GM13977 (cell line): Measurements from ENCODE around the gene SPAG17.

ENCODE experiments used
- DNase-seq: peaks from one replicate; pipeline ENCODE4 v3.0.0; 2012; ENCODE audit warnings: low spot score
- in situ Hi-C: fragments of 300-500 bp; cut with MboI; formaldehyde crosslinking; loops from one replicate; pipeline ENCODE4 v1.12.0; 2022; ENCODE audit warnings: low sequenced_read_pairs, low pct_unique_long_range_greater_than_20kb, mixed read lengths, inconsistent platforms; ENCODE audit not compliant: unreplicated experiment
- TF ChIP-seq, protein P1 (sequence below): IDR thresholded peaks from 2 replicates; pipeline ENCODE4 v1.5.1; 2012; ENCODE audit warnings: mild to moderate bottlenecking, control low read depth; ENCODE audit not compliant: insufficient read depth; ENCODE audit errors: extremely low read depth, missing control alignments

SPAG17 gene

DNA sequence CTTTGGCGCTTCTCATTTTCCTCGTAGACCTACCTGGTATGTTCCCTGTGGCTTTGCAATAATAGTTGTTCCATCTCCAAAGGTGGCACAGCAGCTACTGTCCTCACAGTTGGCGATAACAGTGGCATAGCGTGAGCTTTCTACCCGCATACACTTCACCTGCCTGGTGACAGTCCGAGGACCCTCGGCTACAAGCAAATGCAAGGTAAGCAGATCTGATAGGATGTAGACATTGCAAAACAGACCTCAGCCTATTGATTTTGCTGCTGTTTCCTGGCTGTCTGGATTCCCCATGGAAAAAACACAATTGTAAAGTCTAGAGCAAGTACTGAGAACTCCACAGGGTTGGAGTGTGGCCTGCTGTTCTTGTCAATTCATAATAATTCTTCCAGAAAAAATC, 177.0 kb downstream of the SPAG17 start:
- DNase-seq: no peak
- in situ Hi-C loops: no loop called here
- TF ChIP-seq, protein P1, sequence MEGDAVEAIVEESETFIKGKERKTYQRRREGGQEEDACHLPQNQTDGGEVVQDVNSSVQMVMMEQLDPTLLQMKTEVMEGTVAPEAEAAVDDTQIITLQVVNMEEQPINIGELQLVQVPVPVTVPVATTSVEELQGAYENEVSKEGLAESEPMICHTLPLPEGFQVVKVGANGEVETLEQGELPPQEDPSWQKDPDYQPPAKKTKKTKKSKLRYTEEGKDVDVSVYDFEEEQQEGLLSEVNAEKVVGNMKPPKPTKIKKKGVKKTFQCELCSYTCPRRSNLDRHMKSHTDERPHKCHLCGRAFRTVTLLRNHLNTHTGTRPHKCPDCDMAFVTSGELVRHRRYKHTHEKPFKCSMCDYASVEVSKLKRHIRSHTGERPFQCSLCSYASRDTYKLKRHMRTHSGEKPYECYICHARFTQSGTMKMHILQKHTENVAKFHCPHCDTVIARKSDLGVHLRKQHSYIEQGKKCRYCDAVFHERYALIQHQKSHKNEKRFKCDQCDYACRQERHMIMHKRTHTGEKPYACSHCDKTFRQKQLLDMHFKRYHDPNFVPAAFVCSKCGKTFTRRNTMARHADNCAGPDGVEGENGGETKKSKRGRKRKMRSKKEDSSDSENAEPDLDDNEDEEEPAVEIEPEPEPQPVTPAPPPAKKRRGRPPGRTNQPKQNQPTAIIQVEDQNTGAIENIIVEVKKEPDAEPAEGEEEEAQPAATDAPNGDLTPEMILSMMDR: no peak

DNA sequence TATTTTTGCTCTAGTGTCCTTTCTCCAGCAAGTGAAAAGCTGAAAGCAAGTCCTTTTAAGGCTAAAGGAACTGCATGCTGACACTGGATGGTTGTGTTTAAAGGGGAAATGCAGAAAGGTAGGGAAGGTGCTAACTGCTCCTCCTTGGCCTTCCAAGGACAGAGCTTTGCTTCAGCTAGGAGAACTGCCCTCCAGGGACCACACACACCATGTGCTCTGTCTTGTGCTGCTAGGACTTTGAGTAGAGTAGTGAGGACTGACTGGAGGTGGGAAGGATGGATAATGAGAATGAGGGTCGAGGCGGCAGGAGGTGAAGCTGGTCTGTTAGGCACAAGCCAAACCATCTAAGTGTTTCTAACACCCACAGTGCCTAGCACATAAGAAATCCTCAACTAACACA, 177.6 kb downstream of the SPAG17 start:
- DNase-seq: no peak
- TF ChIP-seq, protein P1: no peak
- in situ Hi-C loops: no loop called here

DNA sequence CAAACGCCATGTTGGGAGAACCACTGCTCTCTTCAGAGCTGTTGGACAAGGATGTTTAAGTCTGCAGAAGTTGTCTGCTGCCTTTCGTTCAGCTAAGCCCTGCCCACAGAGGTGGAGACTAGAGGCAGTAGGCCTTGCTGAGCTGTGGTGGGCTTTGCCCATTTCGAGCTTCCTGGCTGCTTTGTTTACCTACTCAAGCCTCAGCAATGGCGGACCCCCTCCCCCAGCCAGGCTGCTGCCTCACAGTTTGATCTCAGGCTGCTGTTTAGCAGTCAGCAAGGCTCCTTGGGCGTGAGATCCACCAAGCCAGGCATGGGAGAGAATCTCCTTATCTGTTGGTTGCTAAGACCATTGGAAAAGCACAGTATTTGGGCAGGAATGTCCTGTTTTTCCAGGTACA, 180.7 kb downstream of the SPAG17 start:
- DNase-seq: no peak
- in situ Hi-C loops: no loop called here
- TF ChIP-seq, protein P1: no peak

DNA sequence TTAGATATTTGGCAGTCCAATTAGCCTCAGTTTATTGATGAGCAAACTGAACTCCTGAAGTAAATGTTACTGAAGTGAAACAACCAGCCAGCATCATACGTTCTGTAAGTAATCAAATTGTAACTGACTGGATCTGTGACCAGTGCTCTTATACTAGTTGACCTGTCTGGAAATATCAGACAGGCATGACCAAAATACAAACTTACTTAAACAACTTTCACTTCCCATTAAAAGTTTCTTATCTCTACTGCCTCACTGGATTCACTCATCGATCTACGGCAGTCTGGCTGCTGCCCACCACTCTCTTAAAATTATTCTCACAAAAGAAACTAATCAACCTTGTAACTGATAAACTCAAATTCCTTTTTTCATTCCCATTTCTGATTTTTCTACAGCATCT, 199.1 kb downstream of the SPAG17 start:
- DNase-seq: no peak
- in situ Hi-C loops: no loop called here
- TF ChIP-seq, protein P1: no peak

DNA sequence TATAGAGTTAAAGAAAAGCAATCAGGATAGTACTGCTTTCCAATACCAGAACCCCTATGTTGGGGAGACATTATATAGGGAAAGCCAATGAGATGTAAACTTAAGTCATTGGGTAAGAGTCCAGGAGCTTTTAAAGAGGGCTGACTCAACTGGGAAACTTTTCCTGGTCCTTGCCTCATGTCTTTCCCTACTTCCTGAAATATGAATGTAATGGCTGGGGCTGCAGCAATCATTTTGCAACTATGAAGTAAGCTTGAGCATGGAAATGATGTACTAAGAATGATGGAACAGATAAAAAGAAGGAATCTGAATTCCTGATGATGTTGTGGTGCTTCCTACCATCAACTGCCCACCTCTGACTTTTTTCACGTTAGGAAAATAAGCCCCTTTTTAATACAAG, 199.8 kb downstream of the SPAG17 start:
- in situ Hi-C loops: no loop called here
- DNase-seq: no peak
- TF ChIP-seq, protein P1: no peak

DNA sequence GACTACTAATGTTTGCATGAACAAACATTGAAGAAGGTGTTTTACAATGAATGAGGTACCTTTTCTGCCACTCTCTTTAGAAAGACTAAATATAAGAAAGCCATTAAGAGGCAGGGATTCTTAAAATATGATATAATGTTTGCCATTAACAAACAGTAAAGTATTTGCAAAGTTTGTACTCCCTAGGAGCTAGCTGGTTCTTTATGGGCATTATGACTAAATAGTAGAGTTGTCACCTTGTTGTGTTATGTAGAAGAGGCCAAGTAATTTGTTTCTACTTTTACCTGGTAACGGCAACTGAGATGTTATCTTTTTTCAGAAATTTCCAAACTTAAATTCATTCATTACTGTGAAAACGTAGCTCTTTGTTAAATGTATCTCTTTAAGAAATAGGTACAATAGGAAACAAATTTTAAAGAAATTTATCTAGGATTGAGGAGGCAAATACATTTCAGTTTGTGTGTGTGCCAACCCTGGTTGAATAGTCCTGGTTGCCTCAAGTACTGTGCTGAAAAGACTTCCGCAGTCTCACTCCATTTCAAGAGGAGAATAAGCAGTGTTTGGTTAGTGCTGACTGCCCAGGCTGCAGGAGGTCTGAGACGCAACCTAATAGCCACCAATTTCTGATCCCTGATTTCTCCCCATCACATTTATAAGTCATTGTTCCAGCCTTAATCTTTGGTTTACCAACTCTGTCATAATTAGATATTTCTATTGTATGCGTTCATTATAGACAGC, 203.4 kb downstream of the SPAG17 start:
- no peak for DNase-seq
- in situ Hi-C loops: no loop called here
- TF ChIP-seq, protein P1: no peak

DNA sequence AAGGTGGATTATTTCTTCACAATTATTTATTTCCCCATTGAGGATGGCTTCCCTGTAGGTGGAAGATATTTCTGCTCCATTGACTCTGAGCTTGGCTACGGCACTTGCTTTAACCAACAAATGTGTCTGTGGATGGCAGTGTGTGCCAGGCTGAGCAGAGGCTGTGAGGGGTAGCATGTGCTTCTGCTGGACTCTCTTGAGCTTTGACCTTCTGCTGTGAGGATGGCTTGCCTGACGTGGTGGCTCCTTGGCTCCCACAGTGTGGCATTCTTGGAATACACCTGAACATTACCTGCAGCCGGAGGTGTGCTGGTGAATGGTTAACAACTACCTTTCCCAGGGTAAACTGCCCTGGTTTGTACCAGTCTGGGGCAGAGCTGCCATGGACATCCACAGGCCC, 208.6 kb downstream of the SPAG17 start:
- TF ChIP-seq, protein P1: no peak
- DNase-seq: no peak
- in situ Hi-C loops: no loop called here
